WTC11 (cell line): ENCODE measurements around the gene IL10RB. TPM values are rescaled to one million over a fixed set of nuclear protein-coding genes. Genes with fewer than 3 reads are reported as not detected.

Source experiments
- ATAC-seq: fragments of 200-7000 bp; cut with Tn5 transposase; 2 replicates; pipeline ENCODE4 v1.10.0; 2021; ENCODE audit warnings: mild to moderate bottlenecking, moderate library complexity
- CTCF ChIA-PET: fragments of 300-600 bp; sonication (Branson Sonifier 250); formaldehyde crosslinking; loops from one replicate; lab custom pipeline; 2021; ENCODE audit warnings: antibody characterized with exemption; lab: Charles Lee
- POLR2A ChIA-PET: fragments of 350-600 bp; sonication (Branson Sonifier 250); formaldehyde crosslinking; loops from one replicate; lab custom pipeline; 2021; ENCODE audit warnings: antibody characterized with exemption; lab: Charles Lee
- DNase-seq: peaks from one replicate; pipeline ENCODE4 v3.0.0; 2021; ENCODE audit warnings: low spot score
- H3K27ac Mint-ChIP-seq: 2 replicates; pipeline ENCODE4 v1.8.0; 2021; ENCODE audit warnings: mixed read lengths
- H3K27me3 Mint-ChIP-seq: 2 replicates; pipeline ENCODE4 v1.8.0; 2021; ENCODE audit warnings: low read depth, mild to moderate bottlenecking, moderate library complexity, mixed read lengths
- H3K36me3 Mint-ChIP-seq: 2 replicates; pipeline ENCODE4 v1.8.0; 2021; ENCODE audit warnings: mixed read lengths
- H3K4me1 Mint-ChIP-seq: 2 replicates; pipeline ENCODE4 v1.8.0; 2022; ENCODE audit warnings: mixed read lengths
- H3K4me3 Mint-ChIP-seq: 2 replicates; pipeline ENCODE4 v1.8.0; 2021; ENCODE audit warnings: mild to moderate bottlenecking, moderate library complexity, mixed read lengths
- H3K9me3 Mint-ChIP-seq: 2 replicates; pipeline ENCODE4 v1.8.0; 2021; ENCODE audit warnings: mixed read lengths
- CBFB ChIP-seq: sonication (generic); formaldehyde crosslinking; IDR thresholded peaks from 2 replicates; pipeline ENCODE4 v1.8.1; 2022; ENCODE audit warnings: mild to moderate bottlenecking, low read depth, missing genetic modification reagents
- CREB1 ChIP-seq: sonication (generic); formaldehyde crosslinking; IDR thresholded peaks from 2 replicates; pipeline ENCODE4 v1.8.0; 2023; ENCODE audit warnings: mild to moderate bottlenecking, missing genetic modification reagents
- ELF4 ChIP-seq: sonication (generic); formaldehyde crosslinking; IDR thresholded peaks from 2 replicates; pipeline ENCODE4 v1.8.1; 2022; ENCODE audit warnings: low read depth, mild to moderate bottlenecking, moderate library complexity, missing genetic modification reagents
- ETV6 ChIP-seq: sonication (generic); formaldehyde crosslinking; IDR thresholded peaks from 2 replicates; pipeline ENCODE4 v1.8.1; 2022; ENCODE audit warnings: mild to moderate bottlenecking, missing genetic modification reagents
- FOXJ3 ChIP-seq: sonication (generic); formaldehyde crosslinking; IDR thresholded peaks from 2 replicates; pipeline ENCODE4 v1.9.0; 2021; ENCODE audit warnings: missing genetic modification reagents, mild to moderate bottlenecking, borderline replicate concordance
- HMGA2 ChIP-seq: fragments of 250-450 bp; sonication (Bioruptor Pico); IDR thresholded peaks from 2 replicates; pipeline ENCODE4 v1.4.0; 2021; ENCODE audit warnings: mild to moderate bottlenecking, moderate library complexity
- MXD4 ChIP-seq: fragments of 250-450 bp; sonication (Bioruptor Pico); IDR thresholded peaks from 2 replicates; pipeline ENCODE4 v1.8.0; 2021; ENCODE audit warnings: mild to moderate bottlenecking, moderate library complexity, borderline replicate concordance
- MYBL2 ChIP-seq: sonication (generic); formaldehyde crosslinking; IDR thresholded peaks from 2 replicates; pipeline ENCODE4 v1.8.1; 2023; ENCODE audit warnings: mild to moderate bottlenecking, moderate library complexity, missing genetic modification reagents
- NFYB ChIP-seq: sonication (generic); formaldehyde crosslinking; conservative IDR thresholded peaks from 2 replicates; pipeline ENCODE4 v1.8.0; 2022; ENCODE audit warnings: low read depth, missing genetic modification reagents
- RELA ChIP-seq: sonication (generic); formaldehyde crosslinking; IDR thresholded peaks from 2 replicates; pipeline ENCODE4 v1.8.1; 2022; ENCODE audit warnings: missing genetic modification reagents, mild to moderate bottlenecking, borderline replicate concordance
- SMAD3 ChIP-seq: sonication (generic); formaldehyde crosslinking; IDR thresholded peaks from 2 replicates; pipeline ENCODE4 v1.8.0; 2022; ENCODE audit warnings: missing genetic modification reagents, mild to moderate bottlenecking, borderline replicate concordance
- SOX15 ChIP-seq: fragments of 250-450 bp; sonication (Bioruptor Pico); IDR thresholded peaks from 2 replicates; pipeline ENCODE4 v1.9.0; 2021; ENCODE audit warnings: mild to moderate bottlenecking
- SP1 ChIP-seq: sonication (generic); formaldehyde crosslinking; conservative IDR thresholded peaks from 2 replicates; pipeline ENCODE4 v1.8.1; 2022; ENCODE audit warnings: missing genetic modification reagents
- TEAD4 ChIP-seq: sonication (generic); formaldehyde crosslinking; IDR thresholded peaks from 2 replicates; pipeline ENCODE4 v1.8.0; 2022; ENCODE audit warnings: mild to moderate bottlenecking, missing genetic modification reagents
- ZNF263 ChIP-seq: sonication (generic); formaldehyde crosslinking; IDR thresholded peaks from 2 replicates; pipeline ENCODE4 v1.8.1; 2022; ENCODE audit warnings: low read depth, mild to moderate bottlenecking, moderate library complexity, missing genetic modification reagents
- ZNF396 ChIP-seq: fragments of 250-450 bp; sonication (Bioruptor Pico); IDR thresholded peaks from 2 replicates; pipeline ENCODE4 v1.8.0; 2021; ENCODE audit warnings: mild to moderate bottlenecking, moderate library complexity, borderline replicate concordance
- ZNF416 ChIP-seq: fragments of 250-450 bp; sonication (Bioruptor Pico); IDR thresholded peaks from 2 replicates; pipeline ENCODE4 v1.9.0; 2021; ENCODE audit warnings: mild to moderate bottlenecking, inconsistent platforms
- total RNA-seq: library from RNA; stranded (reverse); gene quantifications from 3 replicates; pipeline ENCODE4 v1.2.3, GENCODE V29; 2021
- TF ChIP-seq, protein P1 (sequence below): sonication (generic); formaldehyde crosslinking; IDR thresholded peaks from 2 replicates; pipeline ENCODE4 v1.8.1; 2023; ENCODE audit warnings: mild to moderate bottlenecking, missing genetic modification reagents, moderate library complexity
- TF ChIP-seq, protein P2 (sequence below): fragments of 250-450 bp; sonication (Bioruptor Pico); IDR thresholded peaks from 2 replicates; pipeline ENCODE4 v1.8.0; 2021; ENCODE audit warnings: mild to moderate bottlenecking
- TF ChIP-seq, protein P3 (sequence below): sonication (generic); formaldehyde crosslinking; conservative IDR thresholded peaks from 2 replicates; pipeline ENCODE4 v1.8.1; 2023; ENCODE audit warnings: mild to moderate bottlenecking, low read depth, missing genetic modification reagents, moderate library complexity
- TF ChIP-seq, protein P4 (sequence below): fragments of 200-600 bp; IDR thresholded peaks from 2 replicates; pipeline ENCODE4 v1.8.0; 2022; ENCODE audit warnings: antibody characterized with exemption
- TF ChIP-seq, protein P5 (sequence below): sonication (generic); formaldehyde crosslinking; IDR thresholded peaks from 2 replicates; pipeline ENCODE4 v1.8.0; 2022; ENCODE audit warnings: mild to moderate bottlenecking, missing genetic modification reagents
- TF ChIP-seq, protein P6 (sequence below): sonication (generic); formaldehyde crosslinking; IDR thresholded peaks from 2 replicates; pipeline ENCODE4 v1.8.1; 2023; ENCODE audit warnings: mild to moderate bottlenecking, moderate library complexity, missing genetic modification reagents
- TF ChIP-seq, protein P7 (sequence below): sonication (generic); formaldehyde crosslinking; IDR thresholded peaks from 2 replicates; pipeline ENCODE4 v1.8.0; 2022; ENCODE audit warnings: mild to moderate bottlenecking, missing genetic modification reagents

Gene IL10RB
- total RNA-seq, 1 experiment from 2014 or later = 3.7 TPM

DNA sequence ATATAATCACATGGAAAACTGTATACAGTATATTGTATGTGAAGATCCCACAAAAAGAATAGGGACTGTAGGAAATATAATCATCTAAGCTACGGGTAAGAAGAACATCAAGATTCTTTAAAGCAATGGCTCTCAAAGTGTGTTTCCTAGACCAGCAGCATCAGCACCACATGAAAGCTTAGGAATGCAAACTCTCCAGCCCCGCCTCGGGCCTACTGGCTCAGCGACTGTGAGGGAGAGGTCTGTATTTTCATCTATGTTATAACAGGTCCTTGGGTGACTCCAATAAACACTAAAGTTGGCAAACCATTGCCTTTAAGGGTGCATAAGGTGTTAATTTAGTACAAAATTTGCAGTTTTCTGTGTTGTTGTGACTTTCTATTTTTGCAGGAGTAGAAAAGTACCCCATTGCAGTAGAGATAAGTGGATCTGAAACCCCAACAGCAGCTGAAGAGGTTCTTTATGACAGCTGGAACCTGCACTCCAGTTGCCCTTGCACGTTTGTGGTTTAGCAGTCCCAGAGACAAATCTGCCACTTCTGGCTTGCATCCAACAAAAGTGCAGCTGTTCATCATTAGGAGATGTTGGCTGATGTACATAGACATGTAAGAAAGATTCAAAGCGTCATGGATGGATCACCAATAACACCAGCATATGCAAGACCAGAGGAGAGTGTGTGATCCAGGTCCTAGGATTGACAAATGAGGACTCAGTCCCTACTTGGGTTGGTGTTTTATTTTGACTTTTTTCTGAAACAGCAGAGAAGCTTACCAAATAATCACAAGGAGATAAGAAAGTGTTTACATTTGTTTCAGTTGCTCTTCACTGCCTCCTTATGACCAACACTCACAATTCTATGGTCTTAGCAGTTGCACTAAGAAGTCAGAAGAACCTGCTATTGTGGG is 42.7 kb downstream of the IL10RB start:
- Mint-ChIP-seq H3K4me3 (no peak overlapping the region), H3K27me3 (no peaks in the 10 kb centered on the region; the same call in 1 of the 2 replicates), H3K4me1 (no peaks in the 10 kb centered on the region), H3K9me3 (peaks cover 5% of the 10 kb centered on the region), H3K27ac (no peak overlapping the region), H3K36me3 (no peaks in the 10 kb centered on the region)
- no peak for DNase-seq
- ChIA-PET POLR2A (no interaction called here), CTCF (no interaction called here)
- TF ChIP-seq ETV6 (CRISPR knock-in tag) (no peak), CBFB (CRISPR knock-in tag) (no peak), ZNF396 (CRISPR knock-in tag) (no peak), NFYB (CRISPR knock-in tag) (no peak), HMGA2 (CRISPR knock-in tag) (no peak), FOXJ3 (CRISPR knock-in tag) (no peak), MYBL2 (CRISPR knock-in tag) (no peak), ZNF263 (CRISPR knock-in tag) (no peak), ELF4 (CRISPR knock-in tag) (no peak), SP1 (no peak), TEAD4 (no peak), SOX15 (no peak), ZNF416 (no peak), CREB1 (CRISPR knock-in tag) (no peak)
- TF ChIP-seq, protein P1, sequence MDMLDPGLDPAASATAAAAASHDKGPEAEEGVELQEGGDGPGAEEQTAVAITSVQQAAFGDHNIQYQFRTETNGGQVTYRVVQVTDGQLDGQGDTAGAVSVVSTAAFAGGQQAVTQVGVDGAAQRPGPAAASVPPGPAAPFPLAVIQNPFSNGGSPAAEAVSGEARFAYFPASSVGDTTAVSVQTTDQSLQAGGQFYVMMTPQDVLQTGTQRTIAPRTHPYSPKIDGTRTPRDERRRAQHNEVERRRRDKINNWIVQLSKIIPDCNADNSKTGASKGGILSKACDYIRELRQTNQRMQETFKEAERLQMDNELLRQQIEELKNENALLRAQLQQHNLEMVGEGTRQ (CRISPR knock-in tag) = no peak
- TF ChIP-seq, protein P2, sequence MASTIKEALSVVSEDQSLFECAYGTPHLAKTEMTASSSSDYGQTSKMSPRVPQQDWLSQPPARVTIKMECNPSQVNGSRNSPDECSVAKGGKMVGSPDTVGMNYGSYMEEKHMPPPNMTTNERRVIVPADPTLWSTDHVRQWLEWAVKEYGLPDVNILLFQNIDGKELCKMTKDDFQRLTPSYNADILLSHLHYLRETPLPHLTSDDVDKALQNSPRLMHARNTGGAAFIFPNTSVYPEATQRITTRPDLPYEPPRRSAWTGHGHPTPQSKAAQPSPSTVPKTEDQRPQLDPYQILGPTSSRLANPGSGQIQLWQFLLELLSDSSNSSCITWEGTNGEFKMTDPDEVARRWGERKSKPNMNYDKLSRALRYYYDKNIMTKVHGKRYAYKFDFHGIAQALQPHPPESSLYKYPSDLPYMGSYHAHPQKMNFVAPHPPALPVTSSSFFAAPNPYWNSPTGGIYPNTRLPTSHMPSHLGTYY (CRISPR knock-in tag) = no peak
- TF ChIP-seq, protein P3, sequence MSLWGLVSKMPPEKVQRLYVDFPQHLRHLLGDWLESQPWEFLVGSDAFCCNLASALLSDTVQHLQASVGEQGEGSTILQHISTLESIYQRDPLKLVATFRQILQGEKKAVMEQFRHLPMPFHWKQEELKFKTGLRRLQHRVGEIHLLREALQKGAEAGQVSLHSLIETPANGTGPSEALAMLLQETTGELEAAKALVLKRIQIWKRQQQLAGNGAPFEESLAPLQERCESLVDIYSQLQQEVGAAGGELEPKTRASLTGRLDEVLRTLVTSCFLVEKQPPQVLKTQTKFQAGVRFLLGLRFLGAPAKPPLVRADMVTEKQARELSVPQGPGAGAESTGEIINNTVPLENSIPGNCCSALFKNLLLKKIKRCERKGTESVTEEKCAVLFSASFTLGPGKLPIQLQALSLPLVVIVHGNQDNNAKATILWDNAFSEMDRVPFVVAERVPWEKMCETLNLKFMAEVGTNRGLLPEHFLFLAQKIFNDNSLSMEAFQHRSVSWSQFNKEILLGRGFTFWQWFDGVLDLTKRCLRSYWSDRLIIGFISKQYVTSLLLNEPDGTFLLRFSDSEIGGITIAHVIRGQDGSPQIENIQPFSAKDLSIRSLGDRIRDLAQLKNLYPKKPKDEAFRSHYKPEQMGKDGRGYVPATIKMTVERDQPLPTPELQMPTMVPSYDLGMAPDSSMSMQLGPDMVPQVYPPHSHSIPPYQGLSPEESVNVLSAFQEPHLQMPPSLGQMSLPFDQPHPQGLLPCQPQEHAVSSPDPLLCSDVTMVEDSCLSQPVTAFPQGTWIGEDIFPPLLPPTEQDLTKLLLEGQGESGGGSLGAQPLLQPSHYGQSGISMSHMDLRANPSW = no peak
- TF ChIP-seq, protein P4, sequence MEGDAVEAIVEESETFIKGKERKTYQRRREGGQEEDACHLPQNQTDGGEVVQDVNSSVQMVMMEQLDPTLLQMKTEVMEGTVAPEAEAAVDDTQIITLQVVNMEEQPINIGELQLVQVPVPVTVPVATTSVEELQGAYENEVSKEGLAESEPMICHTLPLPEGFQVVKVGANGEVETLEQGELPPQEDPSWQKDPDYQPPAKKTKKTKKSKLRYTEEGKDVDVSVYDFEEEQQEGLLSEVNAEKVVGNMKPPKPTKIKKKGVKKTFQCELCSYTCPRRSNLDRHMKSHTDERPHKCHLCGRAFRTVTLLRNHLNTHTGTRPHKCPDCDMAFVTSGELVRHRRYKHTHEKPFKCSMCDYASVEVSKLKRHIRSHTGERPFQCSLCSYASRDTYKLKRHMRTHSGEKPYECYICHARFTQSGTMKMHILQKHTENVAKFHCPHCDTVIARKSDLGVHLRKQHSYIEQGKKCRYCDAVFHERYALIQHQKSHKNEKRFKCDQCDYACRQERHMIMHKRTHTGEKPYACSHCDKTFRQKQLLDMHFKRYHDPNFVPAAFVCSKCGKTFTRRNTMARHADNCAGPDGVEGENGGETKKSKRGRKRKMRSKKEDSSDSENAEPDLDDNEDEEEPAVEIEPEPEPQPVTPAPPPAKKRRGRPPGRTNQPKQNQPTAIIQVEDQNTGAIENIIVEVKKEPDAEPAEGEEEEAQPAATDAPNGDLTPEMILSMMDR = no peak
- ATAC-seq = no peak

DNA sequence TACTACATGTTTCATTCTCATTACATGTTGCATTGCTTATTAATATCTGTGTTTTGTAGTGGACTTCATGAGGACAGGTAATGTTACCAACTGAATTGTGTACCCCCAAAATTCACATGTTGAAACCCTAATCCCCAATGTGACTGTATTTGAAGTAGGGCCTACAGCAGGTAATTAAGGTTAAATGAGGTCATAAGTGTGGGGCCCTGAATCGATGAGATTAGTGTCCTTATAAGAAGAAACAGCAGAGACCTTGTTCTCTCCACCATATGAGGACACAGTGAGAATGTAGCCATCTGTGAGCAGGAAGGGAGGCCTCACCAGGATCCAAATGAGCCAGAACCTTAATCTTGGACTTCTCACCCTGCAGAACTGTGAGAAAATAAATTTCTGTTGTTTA is 43.6 kb downstream of the IL10RB start:
- ChIA-PET POLR2A (no interaction called here), CTCF (no interaction called here)
- peaks cover 5% of the 10 kb centered on the region for H3K9me3 Mint-ChIP-seq
- H3K27me3 Mint-ChIP-seq = no peaks in the 10 kb centered on the region; the same call in 1 of the 2 replicates
- no peak for DNase-seq
- H3K36me3 Mint-ChIP-seq = no peaks in the 10 kb centered on the region
- no peak for ATAC-seq
- no peak overlapping the region for H3K27ac Mint-ChIP-seq
- H3K4me1 Mint-ChIP-seq = no peaks in the 10 kb centered on the region
- no peak overlapping the region for H3K4me3 Mint-ChIP-seq
- TF ChIP-seq, protein P5, sequence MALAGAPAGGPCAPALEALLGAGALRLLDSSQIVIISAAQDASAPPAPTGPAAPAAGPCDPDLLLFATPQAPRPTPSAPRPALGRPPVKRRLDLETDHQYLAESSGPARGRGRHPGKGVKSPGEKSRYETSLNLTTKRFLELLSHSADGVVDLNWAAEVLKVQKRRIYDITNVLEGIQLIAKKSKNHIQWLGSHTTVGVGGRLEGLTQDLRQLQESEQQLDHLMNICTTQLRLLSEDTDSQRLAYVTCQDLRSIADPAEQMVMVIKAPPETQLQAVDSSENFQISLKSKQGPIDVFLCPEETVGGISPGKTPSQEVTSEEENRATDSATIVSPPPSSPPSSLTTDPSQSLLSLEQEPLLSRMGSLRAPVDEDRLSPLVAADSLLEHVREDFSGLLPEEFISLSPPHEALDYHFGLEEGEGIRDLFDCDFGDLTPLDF (CRISPR knock-in tag) = no peak
- TF ChIP-seq MXD4 (CRISPR knock-in tag) = no peak
- no peak for TF ChIP-seq RELA (CRISPR knock-in tag)
- no peak for TF ChIP-seq HMGA2 (CRISPR knock-in tag)
- TF ChIP-seq SMAD3 = no peak
- TF ChIP-seq, protein P6, sequence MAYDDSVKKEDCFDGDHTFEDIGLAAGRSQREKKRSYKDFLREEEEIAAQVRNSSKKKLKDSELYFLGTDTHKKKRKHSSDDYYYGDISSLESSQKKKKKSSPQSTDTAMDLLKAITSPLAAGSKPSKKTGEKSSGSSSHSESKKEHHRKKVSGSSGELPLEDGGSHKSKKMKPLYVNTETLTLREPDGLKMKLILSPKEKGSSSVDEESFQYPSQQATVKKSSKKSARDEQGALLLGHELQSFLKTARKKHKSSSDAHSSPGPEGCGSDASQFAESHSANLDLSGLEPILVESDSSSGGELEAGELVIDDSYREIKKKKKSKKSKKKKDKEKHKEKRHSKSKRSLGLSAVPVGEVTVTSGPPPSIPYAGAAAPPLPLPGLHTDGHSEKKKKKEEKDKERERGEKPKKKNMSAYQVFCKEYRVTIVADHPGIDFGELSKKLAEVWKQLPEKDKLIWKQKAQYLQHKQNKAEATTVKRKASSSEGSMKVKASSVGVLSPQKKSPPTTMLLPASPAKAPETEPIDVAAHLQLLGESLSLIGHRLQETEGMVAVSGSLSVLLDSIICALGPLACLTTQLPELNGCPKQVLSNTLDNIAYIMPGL (CRISPR knock-in tag) = no peak
- TF ChIP-seq, protein P7, sequence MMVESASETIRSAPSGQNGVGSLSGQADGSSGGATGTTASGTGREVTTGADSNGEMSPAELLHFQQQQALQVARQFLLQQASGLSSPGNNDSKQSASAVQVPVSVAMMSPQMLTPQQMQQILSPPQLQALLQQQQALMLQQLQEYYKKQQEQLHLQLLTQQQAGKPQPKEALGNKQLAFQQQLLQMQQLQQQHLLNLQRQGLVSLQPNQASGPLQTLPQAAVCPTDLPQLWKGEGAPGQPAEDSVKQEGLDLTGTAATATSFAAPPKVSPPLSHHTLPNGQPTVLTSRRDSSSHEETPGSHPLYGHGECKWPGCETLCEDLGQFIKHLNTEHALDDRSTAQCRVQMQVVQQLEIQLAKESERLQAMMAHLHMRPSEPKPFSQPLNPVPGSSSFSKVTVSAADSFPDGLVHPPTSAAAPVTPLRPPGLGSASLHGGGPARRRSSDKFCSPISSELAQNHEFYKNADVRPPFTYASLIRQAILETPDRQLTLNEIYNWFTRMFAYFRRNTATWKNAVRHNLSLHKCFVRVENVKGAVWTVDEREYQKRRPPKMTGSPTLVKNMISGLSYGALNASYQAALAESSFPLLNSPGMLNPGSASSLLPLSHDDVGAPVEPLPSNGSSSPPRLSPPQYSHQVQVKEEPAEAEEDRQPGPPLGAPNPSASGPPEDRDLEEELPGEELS = no peak
- no peak for TF ChIP-seq ELF4 (CRISPR knock-in tag)
